NOMO-1 (cell line): ENCODE results near the gene PPP1R15B.

ENCODE experiments used
- DNase-seq, 2 experiments: peaks; one replicate each; lab custom pipeline; 2025; ENCODE audit not compliant: unreplicated experiment in 2 of 2; lab: John Stamatoyannopoulos, UW

The PPP1R15B gene

GRCh38 chr1:204411451-204412204, at the start of gene PPP1R15B:
PPP1R15B (minus strand) TSS chr1:204411817; CDS start chr1:204411411, 406 bp downstream.
- DNase-seq = peak; percentile 97 to 100

GRCh38 chr1:204460346-204460745, 48.7 kb upstream of the PPP1R15B start:
- no peak for DNase-seq

GRCh38 chr1:204459706-204460105, 48.1 kb upstream of the PPP1R15B start:
- DNase-seq = no peak

- no peak for DNase-seq
These were observed 46.0 kb upstream of the PPP1R15B start for GRCh38 chr1:204457666-204458065.

- no peak for DNase-seq
These were observed 45.3 kb upstream of the PPP1R15B start for GRCh38 chr1:204456826-204457442.

- DNase-seq = no peak
These were observed 44.2 kb upstream of the PPP1R15B start for GRCh38 chr1:204455831-204456145.

GRCh38 chr1:204455063-204455830, 43.6 kb upstream of the PPP1R15B start:
- DNase-seq = no peak

GRCh38 chr1:204454476-204454875, 42.9 kb upstream of the PPP1R15B start:
- DNase-seq = no peak

GRCh38 chr1:204453141-204453772, 41.6 kb upstream of the PPP1R15B start:
- no peak for DNase-seq

- no peak for DNase-seq
These were observed 39.9 kb upstream of the PPP1R15B start for GRCh38 chr1:204451352-204452124.

- DNase-seq = no peak
These were observed 39.0 kb upstream of the PPP1R15B start for GRCh38 chr1:204450461-204451257.

GRCh38 chr1:204449678-204450280, 38.2 kb upstream of the PPP1R15B start:
- no peak for DNase-seq

GRCh38 chr1:204448991-204449677, 37.5 kb upstream of the PPP1R15B start:
- DNase-seq = no peak

GRCh38 chr1:204448344-204448964, 36.8 kb upstream of the PPP1R15B start:
- peak in 1 of 2 experiments; percentile 11 for DNase-seq

- DNase-seq = no peak
These were observed 36.1 kb upstream of the PPP1R15B start for GRCh38 chr1:204447736-204448135.

GRCh38 chr1:204447190-204447589, 35.6 kb upstream of the PPP1R15B start:
- DNase-seq = no peak

GRCh38 chr1:204446413-204447111, 34.9 kb upstream of the PPP1R15B start:
- peak in 1 of 2 experiments; percentile 34 for DNase-seq
